ENCODE measurements around the gene C2orf81.

The C2orf81 gene

DNA sequence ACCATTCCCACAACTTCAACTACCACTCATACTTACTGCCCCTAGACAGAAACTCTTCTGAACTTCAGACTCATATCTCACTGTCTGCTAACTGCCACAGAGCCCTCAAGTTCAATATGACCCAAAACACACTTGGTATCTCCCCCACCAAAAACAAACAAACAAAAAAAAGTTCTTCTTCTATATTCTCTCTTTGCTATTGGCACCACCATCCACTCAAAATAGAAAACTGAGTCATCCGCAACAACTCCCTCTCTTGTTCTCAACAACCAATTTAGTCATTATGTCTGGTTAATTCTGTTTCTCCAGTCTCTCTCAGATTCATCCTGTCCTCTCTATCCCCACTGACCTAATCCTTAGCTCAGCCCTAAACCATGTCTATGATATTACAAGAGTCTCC lies 34.1 kb downstream of the C2orf81 start:
- no peak for DNase-seq

DNA sequence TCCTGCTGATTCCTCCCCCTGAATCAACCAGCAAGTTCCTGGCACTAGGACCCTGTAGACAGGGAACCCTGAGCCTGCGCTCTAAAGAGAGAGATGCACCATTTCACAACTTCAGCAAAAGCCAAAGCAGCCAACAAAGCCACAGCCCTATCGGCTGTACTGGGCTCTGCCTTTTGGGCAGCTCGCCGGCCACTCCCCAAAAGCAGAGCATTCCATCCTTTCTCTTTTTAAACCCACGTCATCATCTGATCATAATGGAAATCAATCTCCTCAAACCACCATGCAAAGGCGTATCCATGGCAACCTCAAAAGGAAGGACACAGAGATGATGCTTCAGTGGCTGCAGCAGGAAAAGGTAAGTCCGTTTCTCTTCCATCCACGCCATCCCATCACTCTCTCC lies 36.0 kb downstream of the C2orf81 start:
- no peak for DNase-seq

DNA sequence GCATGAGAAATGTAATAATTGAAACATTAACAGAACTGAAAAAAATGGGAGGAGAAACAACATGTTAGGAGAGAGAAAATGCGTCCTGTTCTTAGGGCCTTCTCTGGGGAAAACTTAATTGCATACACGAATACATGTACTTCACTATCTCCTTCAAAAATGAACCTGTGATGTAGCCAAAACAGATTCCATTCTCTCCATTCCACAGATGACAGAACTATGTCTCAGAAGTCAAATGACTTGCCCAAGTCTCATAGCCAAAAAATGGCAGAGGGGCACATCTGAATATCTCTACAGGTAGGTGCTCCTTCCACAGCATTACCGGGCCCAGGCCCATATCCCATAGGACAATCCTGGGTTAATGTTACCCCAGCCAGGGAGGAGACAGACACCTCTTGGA lies 37.4 kb downstream of the C2orf81 start:
- DNase-seq = no peak

DNA sequence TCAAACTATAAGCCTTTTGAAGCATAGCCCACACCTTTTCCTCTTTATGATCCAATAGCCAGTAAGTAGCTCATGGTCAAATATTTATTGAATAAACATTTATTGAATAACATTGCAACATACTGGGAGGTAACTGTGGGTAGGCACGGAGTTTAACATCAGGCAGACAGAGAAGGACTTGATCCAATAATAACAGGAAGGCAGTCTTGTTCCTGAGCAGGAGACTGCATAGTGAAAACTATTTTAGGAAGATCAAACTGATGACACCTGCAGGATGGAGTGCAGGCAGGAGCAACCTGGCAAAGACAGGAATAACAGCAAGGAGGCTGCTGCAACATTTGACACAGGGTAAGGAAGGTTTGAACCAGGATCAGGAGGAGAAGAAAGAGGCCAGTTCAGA lies 38.2 kb downstream of the C2orf81 start:
- no peak for DNase-seq

DNA sequence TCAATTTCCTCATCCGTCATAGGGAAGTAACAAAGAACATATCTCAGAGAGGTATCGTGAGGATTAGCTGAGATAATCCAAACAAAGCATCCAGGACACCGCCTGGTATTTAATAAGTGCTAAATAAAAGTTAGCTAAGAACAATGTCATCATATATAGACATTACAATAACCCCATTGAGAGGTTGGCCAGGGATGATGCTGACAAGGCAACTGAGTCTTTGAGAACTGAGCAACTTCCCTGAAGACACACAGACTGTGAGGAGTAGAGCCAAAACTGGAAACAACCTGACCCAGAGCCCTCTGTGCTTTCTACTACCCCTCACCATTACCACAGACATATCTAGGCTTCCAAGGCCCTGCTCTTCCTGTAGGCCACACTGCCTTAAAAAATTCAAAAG lies 39.7 kb downstream of the C2orf81 start:
- no peak for DNase-seq

DNA sequence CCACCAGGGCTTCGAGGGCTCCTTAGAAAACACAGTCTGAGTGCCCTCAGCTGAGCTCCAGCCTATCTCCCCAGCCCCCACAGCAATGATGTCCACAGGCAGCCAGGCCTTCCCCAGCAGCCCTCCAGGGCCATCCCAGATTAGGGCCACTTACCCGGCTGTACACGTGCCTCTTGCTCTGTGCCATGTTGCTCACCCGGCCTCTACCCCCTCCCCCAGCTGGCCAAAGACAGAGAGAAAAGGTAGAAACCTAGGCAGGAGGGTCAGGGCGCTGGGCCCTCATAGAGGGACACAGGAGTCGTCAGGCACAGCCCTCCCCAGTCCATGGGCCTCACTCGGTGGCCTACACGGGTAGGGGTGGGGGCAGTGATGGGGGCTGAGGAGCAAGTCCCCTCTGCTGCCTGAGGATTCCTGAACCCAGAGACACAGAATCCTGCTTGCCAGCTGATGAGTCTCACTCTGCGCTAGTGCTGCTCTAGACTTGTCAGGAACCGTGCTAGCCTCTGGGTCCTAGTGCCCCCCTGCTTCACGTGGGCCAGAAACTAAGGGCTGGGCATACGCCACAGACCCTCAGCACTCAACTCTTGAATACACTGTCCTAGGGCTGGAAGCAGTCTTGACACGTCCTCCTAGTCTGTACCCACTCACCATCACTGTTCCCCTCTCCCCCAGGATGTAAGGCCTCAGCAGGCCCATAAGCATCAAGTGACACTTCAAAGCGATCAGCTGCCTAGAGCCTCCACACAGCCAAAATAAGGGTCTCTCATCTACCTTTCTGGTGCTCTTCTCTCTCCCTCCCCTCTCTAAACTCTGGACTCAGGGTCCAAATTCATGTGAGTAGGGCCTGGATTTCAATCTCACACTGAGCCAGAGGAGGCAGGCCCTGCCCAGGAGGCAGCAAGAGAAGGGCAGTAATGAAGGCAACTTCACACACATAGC lies 41.3 kb downstream of the C2orf81 start, which contains the start of gene DCTN1:
Gene DCTN1, minus strand, starts transcription at position 461 of the 939 bp plus-strand sequence. Its CDS starts 274 bp downstream, at position 187.
- no peak for DNase-seq

DNA sequence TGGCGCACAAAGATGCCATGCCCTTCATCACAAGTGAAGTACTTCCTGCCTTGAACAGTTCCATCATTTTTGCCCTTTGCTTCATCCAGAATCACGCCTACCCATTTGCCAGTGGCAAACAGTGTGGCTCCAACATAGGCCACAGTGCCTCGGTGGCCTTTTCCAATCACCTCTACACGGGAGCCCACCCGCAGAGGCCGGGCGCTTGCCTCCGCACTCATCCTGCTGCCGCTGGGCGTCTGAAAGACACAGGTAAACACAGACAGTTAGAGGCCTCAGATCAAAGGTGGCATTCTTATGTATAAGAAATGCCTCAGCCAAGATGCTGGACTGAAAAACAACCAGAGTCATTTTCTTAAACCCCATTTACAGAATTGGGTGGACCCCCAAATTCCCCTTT lies 43.4 kb downstream of the C2orf81 start:
- DNase-seq = no peak

DNA sequence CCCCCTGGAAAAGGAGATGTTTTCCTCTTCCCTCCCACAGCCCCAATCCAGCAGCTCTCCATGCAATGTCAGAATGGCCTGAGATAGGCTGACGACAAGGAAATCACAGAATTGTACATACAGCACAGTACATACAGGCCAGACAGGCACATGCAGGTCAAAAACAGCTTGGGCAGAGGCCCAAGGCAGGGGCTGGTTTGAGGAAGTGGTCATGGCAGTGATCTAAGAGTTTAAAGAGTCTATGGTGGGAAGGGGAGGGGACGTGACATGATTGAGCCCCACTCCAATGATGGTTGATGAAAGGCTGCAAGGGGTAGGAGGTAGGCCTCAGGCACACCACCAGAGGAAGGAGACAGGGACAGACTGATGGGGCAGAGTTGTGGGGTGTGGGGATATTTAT lies 45.6 kb downstream of the C2orf81 start:
- no peak for DNase-seq

DNA sequence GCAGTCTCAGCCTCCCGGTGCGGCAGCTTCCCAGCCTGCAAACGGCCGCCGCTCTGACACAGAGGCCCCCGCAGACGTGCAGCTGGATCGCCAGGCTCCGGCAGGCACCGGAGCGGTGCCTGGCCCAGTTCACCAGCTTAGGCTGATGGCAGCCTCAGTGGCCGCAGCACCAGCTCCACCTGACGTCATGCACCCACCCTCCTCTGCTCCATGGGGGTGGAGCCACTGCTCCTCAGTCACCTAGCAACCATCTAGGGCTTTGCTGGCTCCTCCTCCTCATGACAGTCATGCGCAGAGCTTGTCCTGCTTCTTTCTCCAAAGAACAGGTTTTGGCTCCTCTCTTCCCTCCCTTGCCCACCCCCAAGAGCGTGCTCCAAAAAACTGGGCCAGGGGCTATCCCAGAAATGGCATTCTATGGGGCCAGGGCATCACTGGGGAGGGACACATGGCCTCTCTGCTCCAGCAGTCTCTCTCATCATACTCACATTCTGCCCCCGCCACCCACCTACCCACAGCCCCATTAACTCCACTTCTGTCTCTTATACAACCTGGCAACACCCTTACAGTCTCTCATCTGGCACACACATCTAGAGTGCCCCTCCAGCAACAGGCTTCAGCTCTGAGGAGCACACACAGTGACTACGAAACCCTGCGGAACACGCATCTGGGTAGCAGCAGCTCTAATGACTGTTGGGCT lies 46.8 kb downstream of the C2orf81 start:
- peak; percentile 90 for DNase-seq

DNA sequence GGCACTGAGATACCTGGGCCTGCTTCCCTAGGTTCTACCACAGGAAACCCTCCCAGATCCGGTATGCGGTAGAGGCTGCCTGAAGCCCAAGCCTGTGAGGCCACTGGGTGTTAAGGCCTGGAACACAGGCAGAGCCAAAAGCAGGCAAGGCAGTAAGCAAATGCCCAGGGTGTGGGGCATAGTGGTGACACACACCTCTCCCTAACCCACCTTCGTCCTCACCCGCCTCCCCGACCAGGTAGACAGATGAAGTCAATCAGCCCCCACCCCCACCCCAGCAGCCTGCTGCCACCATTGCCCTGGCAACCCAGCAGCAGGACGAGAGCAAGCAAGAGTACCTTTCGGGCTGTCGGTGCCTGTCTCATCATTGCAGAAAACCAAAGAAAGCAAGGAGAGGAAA lies 47.4 kb downstream of the C2orf81 start:
- DNase-seq = no peak

DNA sequence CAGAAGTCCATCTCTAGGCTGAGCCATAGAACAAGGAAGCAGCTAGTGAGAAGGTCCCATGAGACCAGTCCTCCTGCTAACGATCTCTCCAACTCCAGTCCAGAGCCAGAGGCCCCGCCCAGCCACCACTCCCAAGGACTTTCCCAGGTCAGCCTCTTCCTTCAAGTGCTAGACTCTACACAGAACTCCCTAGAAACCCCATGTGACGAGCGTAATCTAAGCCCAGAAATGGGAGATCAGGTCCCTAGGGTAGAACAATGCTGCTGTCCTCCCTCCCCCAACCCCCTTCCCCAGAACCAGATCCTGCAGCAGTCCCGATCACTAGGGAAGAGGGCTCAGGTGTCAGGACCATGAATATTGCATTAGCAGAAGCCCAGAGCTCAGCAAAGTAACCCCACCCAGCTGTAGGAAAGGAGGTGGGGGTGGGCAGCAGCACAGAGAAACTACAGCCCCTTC lies 48.2 kb downstream of the C2orf81 start:
- DNase-seq = peak; percentile 1

DNA sequence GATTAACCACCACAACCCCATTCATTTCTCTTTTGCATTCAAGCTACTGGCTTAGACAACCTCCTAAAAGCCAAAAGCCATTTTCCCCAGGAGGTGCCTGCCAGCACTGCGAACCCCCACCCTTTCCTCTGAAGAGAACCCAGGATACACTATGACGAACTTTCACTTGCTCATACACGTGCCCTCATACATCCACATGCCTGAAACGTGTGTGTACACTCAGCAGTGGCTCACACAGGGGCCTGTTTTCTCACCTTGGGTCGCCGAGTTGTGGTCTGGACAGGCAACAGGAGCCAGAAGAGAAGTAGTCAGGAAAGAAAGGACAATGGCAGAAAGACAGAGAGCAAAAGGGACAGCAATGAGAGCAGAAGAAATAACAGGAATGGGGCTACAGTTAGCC lies 48.7 kb downstream of the C2orf81 start:
- DNase-seq = no peak

DNA sequence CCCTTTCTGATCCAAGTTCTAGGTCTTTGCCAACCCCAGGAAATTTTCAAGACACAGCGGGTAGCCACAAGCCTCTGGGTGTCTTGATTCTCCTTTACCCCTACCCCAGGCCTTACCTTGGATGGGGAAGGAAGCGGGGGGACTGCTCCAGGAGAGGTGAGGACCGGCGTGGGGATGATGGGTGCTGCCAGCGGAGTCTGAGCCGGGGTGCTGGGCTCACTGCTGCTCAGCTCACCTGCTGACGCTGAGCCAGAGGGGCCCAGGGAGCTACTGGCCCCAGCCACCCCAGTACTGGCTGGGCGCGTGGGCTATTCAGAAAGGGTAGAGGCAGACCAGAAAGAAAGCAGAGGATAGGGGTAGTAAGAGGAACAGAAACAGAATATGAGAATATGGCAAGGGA lies 50.0 kb downstream of the C2orf81 start:
- no peak for DNase-seq

DNA sequence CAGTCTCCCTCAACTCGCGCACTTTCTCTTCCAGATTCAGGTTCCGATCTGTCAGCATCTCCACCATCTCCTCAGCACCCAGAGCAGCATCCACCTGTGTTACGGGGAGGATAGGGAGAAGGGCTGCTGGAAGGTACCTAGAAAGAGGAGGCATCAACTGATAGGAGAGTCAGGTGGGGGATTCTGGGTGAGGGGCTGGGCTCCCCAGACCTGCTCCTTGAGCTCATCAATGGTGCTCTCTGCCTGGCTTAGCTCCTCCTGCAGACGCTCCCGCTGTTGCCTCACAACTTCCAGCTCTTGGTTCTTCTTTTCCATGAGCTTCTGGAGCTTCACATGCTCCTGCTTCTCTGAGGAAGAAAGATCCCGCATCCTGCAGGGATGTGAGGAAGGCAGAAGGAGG lies 51.4 kb downstream of the C2orf81 start:
- DNase-seq = no peak

DNA sequence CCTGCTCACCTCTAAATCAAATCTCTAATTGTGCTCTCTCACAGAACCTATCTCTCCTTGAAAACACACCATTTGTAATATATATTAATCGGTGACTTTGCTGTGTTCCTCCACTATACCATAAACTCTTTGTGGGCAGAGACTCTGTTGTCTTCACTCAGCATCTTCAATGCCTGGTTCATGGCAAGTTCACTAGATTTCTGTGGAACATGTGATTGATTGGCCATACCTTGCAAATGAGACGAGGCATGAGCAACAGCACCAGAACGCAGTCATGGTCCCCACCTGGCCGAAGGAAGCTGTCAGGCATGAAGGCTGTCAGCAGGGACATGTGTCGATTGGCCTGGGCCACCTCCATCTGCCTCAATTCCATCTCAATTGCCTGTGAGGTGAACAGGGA lies 52.9 kb downstream of the C2orf81 start:
- no peak for DNase-seq

DNA sequence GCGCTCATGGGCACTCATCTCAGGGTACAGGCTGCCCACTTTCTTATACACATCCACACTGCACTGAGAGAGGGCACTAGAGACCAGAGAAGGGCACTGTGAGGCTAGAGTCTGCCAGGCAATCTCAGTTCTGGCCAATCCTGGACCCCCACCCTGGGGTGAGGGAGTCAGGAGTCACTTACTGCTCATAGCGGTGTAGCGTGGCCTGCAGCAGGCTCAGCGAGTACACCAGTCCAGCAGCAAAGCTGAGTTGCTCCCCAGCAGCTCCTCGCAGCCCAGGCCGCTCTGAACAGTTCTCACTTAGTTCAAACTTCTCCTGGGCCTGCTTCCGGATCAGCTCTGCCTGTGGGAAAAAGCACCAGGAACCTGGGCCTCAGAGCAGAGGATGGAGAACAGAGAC lies 53.6 kb downstream of the C2orf81 start:
- DNase-seq = no peak

DNA sequence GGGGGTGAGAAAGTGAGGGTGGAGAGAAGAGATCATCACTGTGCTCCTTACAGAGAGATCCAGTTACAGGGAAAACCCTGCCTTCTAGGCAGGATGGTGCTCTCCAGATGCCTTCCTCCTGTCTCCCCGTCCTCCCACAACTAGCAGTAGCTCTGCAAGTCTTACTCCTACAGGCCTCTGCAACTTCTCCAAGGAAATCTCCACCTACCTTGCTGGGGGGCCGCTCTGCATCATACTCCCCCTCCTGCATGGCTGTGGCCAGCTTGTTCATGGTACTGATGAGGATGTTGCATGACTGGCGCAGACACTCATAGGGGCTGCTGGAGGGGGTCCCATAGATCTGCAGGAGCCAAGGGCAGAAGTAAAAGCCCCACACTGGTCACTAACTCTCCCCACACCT lies 55.4 kb downstream of the C2orf81 start:
- DNase-seq = no peak

DNA sequence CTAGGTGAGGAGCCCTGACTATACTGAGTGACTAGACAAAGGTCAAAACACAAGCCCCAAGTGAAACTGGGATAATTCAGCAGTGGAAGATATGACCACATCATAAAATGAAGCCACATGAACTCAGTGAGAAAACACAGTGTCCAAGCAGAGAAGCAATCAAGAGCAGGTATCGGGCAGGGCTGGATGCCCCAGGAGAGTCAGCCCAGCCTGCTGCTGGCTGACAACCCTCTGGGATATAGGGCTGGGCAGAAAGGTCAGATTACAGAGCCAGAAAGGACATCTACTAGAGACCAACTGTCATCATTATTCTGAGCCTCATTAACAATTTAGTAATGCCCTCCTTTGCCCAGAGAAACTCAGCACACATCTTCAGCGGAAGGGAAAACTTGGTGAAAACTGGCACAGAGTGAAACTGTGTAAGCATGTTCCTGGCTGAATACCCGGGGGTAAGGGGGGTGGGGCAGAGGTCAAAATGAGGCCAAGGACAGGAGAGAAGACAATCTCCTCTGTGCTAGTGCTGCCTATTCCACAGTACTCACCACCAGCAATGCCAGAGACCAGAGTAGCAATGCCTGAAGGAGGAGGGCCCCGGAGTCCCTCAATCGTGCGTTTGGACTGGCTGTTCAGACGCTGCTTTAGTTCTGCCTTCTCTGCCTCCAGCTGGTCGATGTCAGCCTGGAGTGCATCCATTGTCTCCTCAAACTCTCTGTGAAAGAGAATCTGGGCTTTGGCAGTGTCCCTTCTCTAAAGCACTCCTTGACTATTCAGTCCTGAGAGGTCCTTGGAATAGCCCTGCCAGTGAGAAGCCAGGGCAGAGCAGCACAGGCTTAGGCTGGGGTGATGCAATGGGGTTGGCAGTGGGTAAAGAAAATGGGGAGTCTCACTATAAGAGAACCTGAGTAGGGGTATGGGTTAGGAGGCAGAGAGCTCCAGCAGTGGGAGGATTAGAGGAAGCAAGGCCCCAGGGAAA lies 56.6 kb downstream of the C2orf81 start:
- no peak for DNase-seq
